Activated T-helper 1 cell treated with anti-CD3 and anti-CD28 coated beads, Interleukin-12 subunit alpha, Interleukin-12 subunit beta, Interleukin-2, Interleukin-4 antibody, amounts not matched to agents 30 ng/mL and 10 ng/mL and 1 ng/mL, durations not matched to agents 14 hours and 24 hours and 36 hours (primary cell): ENCODE measurements around the gene ANKMY1. TPM values are rescaled to one million over a fixed set of nuclear protein-coding genes. Genes with fewer than 3 reads are reported as not detected.
A peak's percentile ranks its signal among the peaks of the same experiment; 100 is the strongest.
"Not testable (repeated sequence)": the region's sequence is repeated elsewhere in the genome, so short reads cannot be mapped to it uniquely, and the experiment has no call there.

Source experiments
- DNase-seq: peaks from one replicate; pipeline ENCODE4 v3.0.0; 2021; ENCODE audit warnings: low spot score
- H3K27ac Mint-ChIP-seq: one replicate; pipeline ENCODE4 v1.8.0; 2021; ENCODE audit warnings: mild to moderate bottlenecking, mixed read lengths
- H3K27me3 Mint-ChIP-seq: one replicate; pipeline ENCODE4 v1.8.0; 2022; ENCODE audit warnings: mild to moderate bottlenecking, moderate library complexity, mixed read lengths; ENCODE audit not compliant: insufficient read depth
- H3K36me3 Mint-ChIP-seq: one replicate; pipeline ENCODE4 v1.8.0; 2021; ENCODE audit warnings: low read depth, mixed read lengths
- H3K4me1 Mint-ChIP-seq: one replicate; pipeline ENCODE4 v1.8.0; 2021; ENCODE audit warnings: low read depth, mixed read lengths
- H3K4me3 Mint-ChIP-seq: one replicate; pipeline ENCODE4 v1.8.0; 2021; ENCODE audit warnings: mild to moderate bottlenecking, moderate library complexity, mixed read lengths
- H3K9me3 Mint-ChIP-seq: one replicate; pipeline ENCODE4 v1.8.0; 2021; ENCODE audit warnings: mixed read lengths
- intact Hi-C: fragments of 100-400 bp; cut with micrococcal nuclease; formaldehyde crosslinking; loops from one replicate; pipeline ENCODE4 v1.15.1; 2024
- total RNA-seq: library from RNA; stranded (reverse); gene quantifications from 2 replicates; pipeline ENCODE4 v1.2.3, GENCODE V29; 2022

ANKMY1 gene
- total RNA-seq, 1 donor from 2014 or later: 21.9 TPM

DNA sequence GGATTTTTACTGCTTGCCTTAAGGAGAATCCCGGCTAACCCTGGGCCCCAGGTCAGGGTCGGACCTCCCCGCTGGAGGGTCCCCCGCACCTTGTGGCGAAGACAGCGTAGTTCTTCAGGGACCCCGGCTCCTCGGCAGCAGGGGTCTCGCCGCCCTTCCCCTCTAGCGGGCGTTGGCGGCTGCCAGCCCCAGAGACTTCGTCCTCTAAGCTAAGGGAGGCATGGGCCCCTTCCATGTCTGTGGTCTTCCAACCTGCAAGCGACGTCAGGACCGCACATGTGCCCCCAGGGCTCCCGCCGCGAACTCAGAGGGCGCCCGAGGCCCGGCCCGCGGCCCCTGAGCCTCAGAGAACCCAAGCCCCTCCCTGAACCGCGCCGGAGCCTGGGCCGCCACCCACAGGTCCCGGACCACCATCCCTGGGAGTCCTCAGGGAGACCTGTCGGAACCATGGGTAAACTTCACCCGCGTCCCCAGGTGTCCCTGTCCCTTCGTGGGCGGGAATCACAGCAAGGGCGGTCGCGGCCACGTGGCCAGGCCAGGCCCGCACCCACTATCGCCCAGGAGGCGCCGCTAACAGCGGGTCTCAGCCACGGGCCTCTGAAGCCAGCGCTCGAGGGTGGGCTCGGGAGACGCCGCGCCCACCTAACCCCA lies 562 bp downstream of the ANKMY1 start:
- H3K9me3 Mint-ChIP-seq: no peaks in the 10 kb centered on the region
- peaks cover 18% of the 10 kb centered on the region for H3K36me3 Mint-ChIP-seq
- H3K4me1 Mint-ChIP-seq: peaks cover 40% of the 10 kb centered on the region
- no peak for DNase-seq
- intact Hi-C loops: no loop called here
- H3K4me3 Mint-ChIP-seq: peak overlapping the region; percentile 8
- no peak overlapping the region for H3K27ac Mint-ChIP-seq
- no peaks in the 10 kb centered on the region for H3K27me3 Mint-ChIP-seq

DNA sequence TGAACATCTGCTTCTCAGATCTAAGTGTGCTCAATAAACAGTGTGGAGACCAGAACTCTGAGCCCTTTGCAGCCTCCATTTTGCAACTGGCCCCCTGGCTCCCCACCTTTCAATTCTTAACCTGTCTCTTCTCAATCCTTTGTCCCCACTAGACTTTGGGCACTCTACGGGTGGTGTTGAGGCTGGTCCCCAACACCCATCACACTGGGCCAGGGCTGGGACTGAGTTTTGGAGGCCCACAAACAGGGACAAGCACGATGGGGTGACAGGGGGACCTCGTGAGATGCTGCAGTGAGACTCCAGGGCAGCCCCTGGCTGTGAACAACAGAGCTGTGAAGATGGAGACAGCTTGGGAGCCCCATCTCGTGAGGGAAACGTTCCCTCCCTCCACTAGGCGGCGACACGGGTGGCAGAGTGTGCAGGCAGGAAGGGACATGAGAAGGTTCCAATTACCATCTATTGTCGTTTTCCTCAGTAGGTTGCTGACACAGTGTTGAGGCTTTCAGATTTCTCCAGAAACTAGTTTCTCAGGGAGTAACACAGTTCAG lies 1.2 kb downstream of the ANKMY1 start:
- Mint-ChIP-seq H3K4me1 (peaks cover 34% of the 10 kb centered on the region), H3K36me3 (peaks cover 21% of the 10 kb centered on the region), H3K27me3 (no peaks in the 10 kb centered on the region), H3K9me3 (peaks cover 5% of the 10 kb centered on the region), H3K4me3 (peak overlapping the region; percentile 8), H3K27ac (no peak overlapping the region)
- DNase-seq: peak; percentile 60
- intact Hi-C loops: no loop called here

DNA sequence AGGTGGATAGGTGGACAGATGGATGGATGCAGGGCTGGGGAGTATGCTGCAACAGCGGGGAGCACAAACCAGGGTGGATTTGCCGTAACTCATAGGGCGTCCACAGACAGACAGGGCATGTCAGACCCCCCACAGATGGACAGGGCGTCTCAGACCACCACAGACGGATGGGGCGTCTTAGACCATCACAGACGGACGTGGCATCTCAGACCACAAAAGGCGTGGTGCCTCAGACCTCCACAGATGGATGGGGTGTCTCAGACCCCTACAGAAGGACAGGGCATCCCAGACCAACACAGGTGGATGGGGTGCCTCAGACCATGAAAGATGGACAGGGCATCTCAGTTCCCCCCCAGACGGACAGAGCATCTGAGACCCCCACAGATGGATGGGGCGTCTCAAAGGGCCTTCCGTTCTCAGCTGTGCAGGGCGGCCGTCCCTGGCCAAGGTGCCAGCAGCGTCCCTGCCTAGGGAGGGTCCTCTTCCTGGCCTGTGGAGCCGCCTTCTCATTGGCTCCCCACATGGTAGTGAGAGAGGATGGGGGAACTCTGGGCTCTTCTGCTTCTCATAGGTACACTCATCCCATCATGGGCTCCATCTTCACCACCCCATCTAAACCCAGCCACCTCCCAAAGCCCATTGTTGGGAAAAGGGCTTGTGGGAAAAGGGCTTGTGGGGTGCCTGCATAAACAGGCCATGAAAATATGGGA lies 2.1 kb downstream of the ANKMY1 start:
- DNase-seq: no peak
- Mint-ChIP-seq H3K4me3 (no peak overlapping the region), H3K27ac (no peak overlapping the region), H3K9me3 (peaks cover 13% of the 10 kb centered on the region), H3K4me1 (peaks cover 29% of the 10 kb centered on the region), H3K36me3 (peaks cover 28% of the 10 kb centered on the region), H3K27me3 (no peaks in the 10 kb centered on the region)
- intact Hi-C loops: no loop called here

DNA sequence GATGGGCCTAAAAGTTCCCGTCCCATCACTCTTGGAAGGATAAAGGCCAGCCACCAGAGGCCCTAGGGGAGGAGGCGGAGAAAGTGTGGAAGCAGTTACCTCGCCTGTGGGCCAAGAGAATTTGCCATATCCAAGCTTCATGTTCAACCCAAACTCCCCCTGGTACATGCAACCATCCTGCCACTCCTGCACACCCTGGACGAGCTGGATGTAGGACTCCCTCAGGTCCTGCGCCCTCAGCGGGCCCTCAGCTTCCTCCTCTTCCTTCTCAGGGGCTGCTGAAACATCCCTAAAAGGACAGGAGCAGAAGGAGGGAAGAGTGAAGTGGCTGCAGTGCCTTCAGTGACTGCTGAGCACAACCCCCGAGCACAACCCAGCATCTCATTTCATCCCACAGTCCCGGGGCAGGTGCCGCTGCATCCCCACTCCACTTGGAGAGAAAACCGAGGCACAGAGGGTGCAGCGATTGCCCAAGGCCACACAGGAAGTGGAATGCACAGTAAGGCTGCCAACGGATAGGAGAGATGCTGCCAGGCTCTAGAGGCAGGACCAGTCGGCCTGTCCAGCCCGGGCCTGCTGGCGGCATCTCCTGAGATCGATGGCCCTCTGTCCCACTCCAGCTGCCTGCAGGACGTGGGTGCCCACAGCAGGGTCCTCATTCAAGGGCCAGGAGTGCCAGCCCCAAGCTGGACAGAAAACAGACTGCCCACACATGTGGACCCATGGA lies 2.9 kb downstream of the ANKMY1 start:
- DNase-seq: no peak
- no peak overlapping the region for H3K4me3 Mint-ChIP-seq

GRCh38 chr2:240553956-240554480 lies 3.8 kb downstream of the ANKMY1 start:
- Mint-ChIP-seq H3K27ac (no peak overlapping the region), H3K9me3 (peaks cover 14% of the 10 kb centered on the region), H3K4me3 (no peak overlapping the region), H3K36me3 (peaks cover 28% of the 10 kb centered on the region), H3K4me1 (peaks cover 18% of the 10 kb centered on the region), H3K27me3 (no peaks in the 10 kb centered on the region)
- DNase-seq: no peak
- intact Hi-C loops: no loop called here

More for the DNA sequence above, 2.9 kb downstream of the ANKMY1 start:
- Mint-ChIP-seq H3K36me3 (peaks cover 32% of the 10 kb centered on the region), H3K27me3 (no peaks in the 10 kb centered on the region), H3K9me3 (peaks cover 14% of the 10 kb centered on the region), H3K4me1 (peaks cover 27% of the 10 kb centered on the region), H3K27ac (no peak overlapping the region)
- intact Hi-C loops: no loop called here

- intact Hi-C loops: no loop called here
- DNase-seq: no peak
Observed at GRCh38 chr2:240551811-240552210, 6.0 kb downstream of the ANKMY1 start.

GRCh38 chr2:240551288-240551687 lies 6.5 kb downstream of the ANKMY1 start:
- peaks cover 14% of the 10 kb centered on the region for H3K9me3 Mint-ChIP-seq
- peaks cover 1% of the 10 kb centered on the region for H3K4me1 Mint-ChIP-seq
- H3K27me3 Mint-ChIP-seq: no peaks in the 10 kb centered on the region
- peaks cover 29% of the 10 kb centered on the region for H3K36me3 Mint-ChIP-seq
- no peak overlapping the region for H3K4me3 Mint-ChIP-seq
- H3K27ac Mint-ChIP-seq: no peak overlapping the region
- no peak for DNase-seq
- intact Hi-C loops: no loop called here

More at GRCh38 chr2:240551811-240552210, 6.0 kb downstream of the ANKMY1 start:
- H3K36me3 Mint-ChIP-seq: peaks cover 29% of the 10 kb centered on the region
- no peak overlapping the region for H3K4me3 Mint-ChIP-seq
- H3K9me3 Mint-ChIP-seq: peaks cover 14% of the 10 kb centered on the region
- no peaks in the 10 kb centered on the region for H3K27me3 Mint-ChIP-seq
- peaks cover 7% of the 10 kb centered on the region for H3K4me1 Mint-ChIP-seq
- no peak overlapping the region for H3K27ac Mint-ChIP-seq

DNA sequence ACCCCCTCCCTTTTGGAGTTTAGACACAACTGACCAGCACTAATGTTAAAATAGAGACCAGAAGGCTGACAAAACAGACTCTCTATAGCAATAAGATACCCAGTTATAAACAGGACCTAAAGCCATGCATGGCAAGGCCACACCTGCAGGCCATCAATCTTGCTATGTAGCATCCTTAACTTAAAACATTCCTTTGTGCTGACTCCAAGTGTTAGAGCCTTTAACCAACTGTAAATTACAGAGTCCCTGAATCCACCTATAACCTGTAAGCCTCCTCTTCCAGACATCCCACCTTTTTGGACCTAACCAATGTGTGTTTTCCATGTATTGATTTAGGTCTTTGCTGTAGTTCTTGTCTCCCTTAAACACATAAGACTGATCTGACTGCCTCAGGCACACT lies 17.9 kb downstream of the ANKMY1 start:
- H3K4me1 Mint-ChIP-seq: no peaks in the 10 kb centered on the region
- DNase-seq: no peak
- peaks cover 38% of the 10 kb centered on the region for H3K36me3 Mint-ChIP-seq
- H3K4me3 Mint-ChIP-seq: no peak overlapping the region
- H3K27me3 Mint-ChIP-seq: no peaks in the 10 kb centered on the region
- H3K27ac Mint-ChIP-seq: no peak overlapping the region
- intact Hi-C loops: no loop called here
- peaks cover 5% of the 10 kb centered on the region for H3K9me3 Mint-ChIP-seq

DNA sequence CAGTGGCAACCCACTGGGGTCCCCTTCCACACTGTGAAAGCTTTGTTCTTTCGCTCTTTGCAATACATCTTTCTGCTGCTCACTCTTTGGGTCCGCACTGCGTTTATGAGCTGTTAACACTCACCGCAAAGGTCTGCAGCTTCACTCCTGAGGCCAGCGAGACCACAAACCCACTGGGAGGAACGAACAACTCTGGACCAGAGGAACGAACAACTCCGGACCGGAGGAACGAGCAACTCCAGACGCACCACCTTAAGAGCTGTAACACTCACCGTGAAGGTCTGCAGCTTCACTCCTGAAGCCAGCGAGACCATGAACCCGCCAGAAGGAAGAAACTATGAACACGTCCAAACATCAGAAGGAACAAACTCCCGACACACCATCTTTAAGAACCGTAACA lies 18.7 kb downstream of the ANKMY1 start:
- intact Hi-C loops, H3K4me3 Mint-ChIP-seq, H3K9me3 Mint-ChIP-seq, DNase-seq, H3K27ac Mint-ChIP-seq, H3K27me3 Mint-ChIP-seq, H3K4me1 Mint-ChIP-seq: not testable (repeated sequence)
- H3K36me3 Mint-ChIP-seq: peaks cover 35% of the 10 kb centered on the region

GRCh38 chr2:240538031-240538780 lies 19.6 kb downstream of the ANKMY1 start:
- DNase-seq: no peak
- intact Hi-C loops: no loop called here
- no peak overlapping the region for H3K4me3 Mint-ChIP-seq
- no peak overlapping the region for H3K27ac Mint-ChIP-seq
- H3K27me3 Mint-ChIP-seq: no peaks in the 10 kb centered on the region
- no peaks in the 10 kb centered on the region for H3K4me1 Mint-ChIP-seq
- peaks cover 12% of the 10 kb centered on the region for H3K9me3 Mint-ChIP-seq
- peaks cover 37% of the 10 kb centered on the region for H3K36me3 Mint-ChIP-seq

DNA sequence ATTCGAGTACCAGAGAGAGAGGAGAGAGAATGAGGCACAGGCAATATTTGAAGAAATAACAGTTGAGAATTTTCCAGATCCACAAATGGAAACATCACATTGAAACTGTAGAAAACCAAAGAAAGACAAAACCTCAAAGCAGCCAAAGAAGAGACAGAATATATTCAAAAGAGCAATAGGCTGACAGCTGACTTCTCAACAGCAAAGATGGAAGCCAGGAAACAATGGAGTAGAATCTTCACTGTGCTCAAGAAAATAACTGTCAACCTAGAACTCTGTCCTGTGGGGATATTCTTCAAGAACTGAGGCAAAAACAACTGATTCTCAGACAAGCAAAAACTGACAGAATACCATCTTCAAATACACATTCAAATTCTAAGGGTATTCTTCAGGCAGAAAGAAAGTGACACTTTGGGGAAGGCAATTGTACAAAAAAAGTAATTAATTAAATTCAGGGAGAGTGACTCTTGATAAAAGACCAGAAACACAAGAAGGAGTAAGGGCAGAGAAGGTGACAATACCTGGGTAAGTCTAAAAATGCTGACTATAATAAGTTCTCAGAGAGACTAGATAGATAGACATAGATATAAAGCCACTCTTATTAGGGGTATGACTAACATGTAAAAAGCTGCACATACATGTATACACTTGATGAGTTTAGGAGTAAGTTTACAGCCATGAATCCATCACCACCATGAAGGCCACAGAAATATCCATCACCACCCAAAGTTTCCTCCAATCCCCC lies 25.6 kb downstream of the ANKMY1 start:
- intact Hi-C loops: no loop called here
- Mint-ChIP-seq H3K27me3 (no peaks in the 10 kb centered on the region), H3K4me1 (no peaks in the 10 kb centered on the region), H3K27ac (no peak overlapping the region), H3K36me3 (peaks cover 45% of the 10 kb centered on the region), H3K9me3 (peaks cover 50% of the 10 kb centered on the region), H3K4me3 (no peak overlapping the region)
- DNase-seq: no peak

DNA sequence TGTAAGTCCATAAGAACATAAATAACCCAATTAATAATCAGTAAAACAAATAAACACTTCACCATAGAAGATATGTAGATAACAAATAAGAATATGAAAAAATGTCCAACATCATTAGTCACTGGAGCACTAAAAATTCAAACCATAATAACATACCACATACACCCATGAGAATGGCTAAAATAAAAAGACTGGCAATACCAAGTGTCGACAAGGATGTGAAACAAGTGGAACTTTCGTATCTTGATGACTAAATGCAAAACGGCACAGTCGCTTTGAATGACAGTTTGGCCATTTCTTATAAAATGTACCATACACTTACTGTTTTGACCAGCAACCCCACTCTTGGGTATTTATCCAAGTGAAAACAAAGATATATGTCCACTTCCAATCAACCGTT lies 26.8 kb downstream of the ANKMY1 start:
- Mint-ChIP-seq H3K4me1 (no peaks in the 10 kb centered on the region), H3K27ac (no peak overlapping the region), H3K27me3 (no peaks in the 10 kb centered on the region), H3K9me3 (peaks cover 59% of the 10 kb centered on the region), H3K36me3 (peaks cover 49% of the 10 kb centered on the region), H3K4me3 (no peak overlapping the region)
- no peak for DNase-seq
- intact Hi-C loops: no loop called here
